Trophoblast cell (in vitro differentiated cells and primary cell): Measurements from ENCODE around the gene RDH5.

ENCODE experiments used
- DNase-seq, 2 donors: peaks; one replicate each; pipeline ENCODE4 v3.0.0-alpha.2; 2016
- H2AFZ ChIP-seq: 2 replicates; pipeline ENCODE4 v1.6.1; 2013; ENCODE audit warnings: low read length, moderate library complexity, mild to moderate bottlenecking; ENCODE audit not compliant: insufficient read depth, poor library complexity
- H2AK5ac ChIP-seq: 2 replicates; pipeline ENCODE4 v1.6.1; 2013; ENCODE audit warnings: mild to moderate bottlenecking, low read length
- H2BK120ac ChIP-seq: 2 replicates; pipeline ENCODE4 v1.6.1; 2013; ENCODE audit warnings: low read length, mild to moderate bottlenecking, moderate library complexity; ENCODE audit not compliant: insufficient read depth, poor library complexity
- H2BK12ac ChIP-seq: 2 replicates; pipeline ENCODE4 v1.6.1; 2013; ENCODE audit warnings: mild to moderate bottlenecking, low read length, moderate library complexity
- H2BK5ac ChIP-seq: 2 replicates; pipeline ENCODE4 v1.6.1; 2013; ENCODE audit warnings: low read length, low read depth, moderate library complexity, mild to moderate bottlenecking; ENCODE audit not compliant: poor library complexity
- H3K14ac ChIP-seq: 2 replicates; pipeline ENCODE4 v1.6.1; 2013; ENCODE audit warnings: mild to moderate bottlenecking, low read length
- H3K18ac ChIP-seq: 2 replicates; pipeline ENCODE4 v1.6.1; 2013; ENCODE audit warnings: mild to moderate bottlenecking, low read length
- H3K23ac ChIP-seq: 2 replicates; pipeline ENCODE4 v1.6.1; 2013; ENCODE audit warnings: low read length
- H3K27ac ChIP-seq: 2 replicates; pipeline ENCODE4 v1.5.1; 2013; ENCODE audit warnings: low read depth, mild to moderate bottlenecking, inconsistent platforms, low read length, moderate library complexity
- H3K27me3 ChIP-seq: 2 replicates; pipeline ENCODE4 v1.6.1; 2013; ENCODE audit warnings: inconsistent platforms, mild to moderate bottlenecking, low read length, moderate library complexity; ENCODE audit not compliant: insufficient read depth
- H3K36me3 ChIP-seq, 2 experiments: 1 replicate in 1 of 2; 2 replicates in 1 of 2; pipeline ENCODE4 v1.6.1; 2013; ENCODE audit warnings: low read length in 2 of 2, mild to moderate bottlenecking in 2 of 2, moderate library complexity in 1 of 2; ENCODE audit not compliant: insufficient read depth in 2 of 2, control insufficient read depth in 1 of 2
- H3K4ac ChIP-seq: 2 replicates; pipeline ENCODE4 v1.6.1; 2013; ENCODE audit warnings: low read depth, mild to moderate bottlenecking, low read length, moderate library complexity
- H3K4me1 ChIP-seq, 2 experiments: 1 replicate in 1 of 2; 2 replicates in 1 of 2; pipeline ENCODE4 v1.6.1; 2013; ENCODE audit warnings: low read length in 2 of 2, mild to moderate bottlenecking in 2 of 2, moderate library complexity in 1 of 2; ENCODE audit not compliant: insufficient read depth in 2 of 2, control insufficient read depth in 1 of 2
- H3K4me2 ChIP-seq: 2 replicates; pipeline ENCODE4 v1.6.1; 2013; ENCODE audit warnings: inconsistent platforms, mild to moderate bottlenecking, low read length, moderate library complexity
- H3K4me3 ChIP-seq: 2 replicates; pipeline ENCODE4 v1.5.1; 2013; ENCODE audit warnings: mild to moderate bottlenecking, low read depth, low read length, inconsistent platforms
- H3K79me1 ChIP-seq: one replicate; pipeline ENCODE4 v1.6.1; 2013; ENCODE audit warnings: low read length
- H3K79me2 ChIP-seq: 2 replicates; pipeline ENCODE4 v1.6.1; 2013; ENCODE audit warnings: low read length, mild to moderate bottlenecking; ENCODE audit not compliant: control insufficient read depth, insufficient read depth, poor library complexity
- H3K9ac ChIP-seq: 2 replicates; pipeline ENCODE4 v1.6.1; 2013; ENCODE audit warnings: mild to moderate bottlenecking, low read length
- H3K9me3 ChIP-seq: 2 replicates; pipeline ENCODE4 v1.6.1; 2013; ENCODE audit warnings: low read depth, mild to moderate bottlenecking, control low read depth, inconsistent platforms, low read length; ENCODE audit not compliant: insufficient read depth
- H4K12ac ChIP-seq: 2 replicates; pipeline ENCODE4 v1.6.1; 2013; ENCODE audit warnings: low read depth, mild to moderate bottlenecking, low read length, moderate library complexity
- H4K8ac ChIP-seq: 2 replicates; pipeline ENCODE4 v1.6.1; 2013; ENCODE audit warnings: low read depth, mild to moderate bottlenecking, low read length, moderate library complexity
- H4K91ac ChIP-seq: one replicate; pipeline ENCODE4 v1.6.1; 2013; ENCODE audit warnings: low read depth, mild to moderate bottlenecking, low read length, moderate library complexity
- WGBS: extraction: QIAGEN DNeasy Blood & Tissue Kit; methylation state at CpG from one replicate; pipeline ENCODE4 v1.1.7; 2013; ENCODE audit warnings: missing lambda C conversion rate; ENCODE audit not compliant: insufficient read length, insufficient coverage; ENCODE audit errors: extremely low coverage; 5-methylcytosine and 5-hydroxymethylcytosine counted together

Gene RDH5

DNA sequence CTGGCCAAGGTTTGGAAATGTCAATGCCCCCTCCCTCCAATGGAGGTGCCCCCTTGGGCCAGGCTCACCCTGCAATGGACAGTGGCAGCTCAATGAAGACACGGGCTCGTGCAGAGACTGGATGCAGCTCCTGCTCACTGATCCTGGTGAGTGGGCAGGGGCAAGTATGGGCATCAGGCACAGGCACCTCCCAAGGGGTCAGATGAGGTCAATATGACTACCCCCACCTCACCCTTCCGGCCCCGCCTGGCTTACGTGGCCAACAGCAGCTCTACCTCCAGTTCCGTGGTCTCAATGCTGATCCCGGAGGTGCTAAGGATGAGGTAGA is 26.0 kb upstream of the RDH5 start:
- no peak overlapping the region for H3K4me3 ChIP-seq
- H3K18ac ChIP-seq, result no peak overlapping the region
- no peak overlapping the region for H3K27ac ChIP-seq
- H3K4me2 ChIP-seq, result no peak overlapping the region
- no peaks in the 10 kb centered on the region for H3K79me1 ChIP-seq
- H4K12ac ChIP-seq, result no peak overlapping the region
- no peaks in the 10 kb centered on the region for H3K4me1 ChIP-seq
- H3K79me2 ChIP-seq, result no peaks in the 10 kb centered on the region
- H2AFZ ChIP-seq, result no peak overlapping the region
- no CpG with 5 or more reads among the region's 7 CpGs for WGBS
- H3K9me3 ChIP-seq, result peaks cover 8% of the 10 kb centered on the region
- no peak overlapping the region for H3K9ac ChIP-seq
- no peaks in the 10 kb centered on the region for H3K27me3 ChIP-seq
- no peaks in the 10 kb centered on the region for H3K36me3 ChIP-seq
- no peak overlapping the region for H2BK120ac ChIP-seq
- H2BK5ac ChIP-seq, result no peak overlapping the region
- H2BK12ac ChIP-seq, result no peak overlapping the region
- DNase-seq, result no peak
- no peak overlapping the region for H4K8ac ChIP-seq
- no peak overlapping the region for H3K23ac ChIP-seq
- H3K4ac ChIP-seq, result no peak overlapping the region
- H4K91ac ChIP-seq, result no peak overlapping the region
- H2AK5ac ChIP-seq, result no peak overlapping the region
- no peak overlapping the region for H3K14ac ChIP-seq

DNA sequence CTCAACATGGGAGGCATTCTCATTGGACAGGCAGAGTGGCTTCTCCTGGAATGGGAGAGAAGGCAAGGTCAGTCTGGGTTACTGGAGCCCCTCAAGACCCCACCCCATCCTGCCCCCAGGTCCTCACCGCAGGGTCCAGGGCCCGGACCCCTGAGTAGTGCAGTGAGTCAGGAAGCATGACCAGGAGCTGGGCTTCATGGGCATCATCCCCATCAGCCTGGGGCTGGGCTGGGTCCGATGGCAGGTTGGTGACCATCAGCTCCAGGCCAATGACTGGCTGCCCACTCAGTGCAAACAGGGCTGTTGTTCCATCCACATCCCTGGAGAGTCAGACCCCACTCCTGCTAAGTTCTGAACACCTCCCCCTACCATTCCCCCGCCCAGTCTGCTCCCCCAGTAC is 25.5 kb upstream of the RDH5 start:
- Histone ChIP-seq H2AFZ (no peak overlapping the region), H3K4me1 (no peaks in the 10 kb centered on the region), H3K27me3 (no peaks in the 10 kb centered on the region), H2BK12ac (no peak overlapping the region), H3K36me3 (no peaks in the 10 kb centered on the region), H3K4me2 (no peak overlapping the region), H3K4me3 (no peak overlapping the region), H2BK5ac (no peak overlapping the region), H3K18ac (no peak overlapping the region), H2AK5ac (no peak overlapping the region), H3K14ac (no peak overlapping the region), H3K23ac (no peak overlapping the region), H3K79me2 (no peaks in the 10 kb centered on the region), H4K8ac (no peak overlapping the region), H3K9me3 (peaks cover 8% of the 10 kb centered on the region), H4K91ac (no peak overlapping the region), H4K12ac (no peak overlapping the region), H3K79me1 (no peaks in the 10 kb centered on the region), H3K27ac (no peak overlapping the region), H3K4ac (no peak overlapping the region), H2BK120ac (no peak overlapping the region), H3K9ac (no peak overlapping the region)
- no peak for DNase-seq
- WGBS, result no CpG with 5 or more reads among the region's 4 CpGs

DNA sequence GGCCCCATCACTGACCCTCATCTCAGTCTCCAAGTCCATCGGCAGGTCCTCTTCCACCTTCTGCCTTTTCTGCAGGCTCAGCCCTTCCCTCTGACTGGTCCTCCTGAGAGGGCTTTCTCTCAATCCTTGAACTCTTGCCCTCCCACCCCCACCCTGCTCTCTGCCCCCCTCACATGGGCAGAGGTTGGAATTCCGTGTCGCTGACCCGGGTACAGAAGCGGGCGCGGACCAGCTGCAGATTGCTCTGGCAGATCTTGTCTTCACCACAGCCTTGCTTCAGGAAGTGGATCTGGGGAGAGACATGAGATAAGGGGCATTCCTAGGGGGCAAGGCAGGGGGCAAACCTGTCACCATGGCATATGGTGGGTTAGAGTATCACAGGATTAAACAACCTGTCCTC is 24.8 kb upstream of the RDH5 start:
- WGBS, result no CpG with 5 or more reads among the region's 7 CpGs
- H3K4me2 ChIP-seq, result no peak overlapping the region
- H2BK5ac ChIP-seq, result no peak overlapping the region
- no peak overlapping the region for H3K4me3 ChIP-seq
- no peaks in the 10 kb centered on the region for H3K4me1 ChIP-seq
- no peaks in the 10 kb centered on the region for H3K36me3 ChIP-seq
- H3K9ac ChIP-seq, result no peak overlapping the region
- H2AK5ac ChIP-seq, result no peak overlapping the region
- no peaks in the 10 kb centered on the region for H3K79me2 ChIP-seq
- no peak overlapping the region for H3K14ac ChIP-seq
- peaks cover 8% of the 10 kb centered on the region for H3K9me3 ChIP-seq
- H3K18ac ChIP-seq, result no peak overlapping the region
- no peak overlapping the region for H2BK120ac ChIP-seq
- no peak overlapping the region for H4K91ac ChIP-seq
- H3K79me1 ChIP-seq, result no peaks in the 10 kb centered on the region
- no peak overlapping the region for H3K4ac ChIP-seq
- no peak for DNase-seq
- no peaks in the 10 kb centered on the region for H3K27me3 ChIP-seq
- H4K12ac ChIP-seq, result no peak overlapping the region
- H4K8ac ChIP-seq, result no peak overlapping the region
- no peak overlapping the region for H2AFZ ChIP-seq
- no peak overlapping the region for H2BK12ac ChIP-seq
- no peak overlapping the region for H3K23ac ChIP-seq
- H3K27ac ChIP-seq, result no peak overlapping the region

DNA sequence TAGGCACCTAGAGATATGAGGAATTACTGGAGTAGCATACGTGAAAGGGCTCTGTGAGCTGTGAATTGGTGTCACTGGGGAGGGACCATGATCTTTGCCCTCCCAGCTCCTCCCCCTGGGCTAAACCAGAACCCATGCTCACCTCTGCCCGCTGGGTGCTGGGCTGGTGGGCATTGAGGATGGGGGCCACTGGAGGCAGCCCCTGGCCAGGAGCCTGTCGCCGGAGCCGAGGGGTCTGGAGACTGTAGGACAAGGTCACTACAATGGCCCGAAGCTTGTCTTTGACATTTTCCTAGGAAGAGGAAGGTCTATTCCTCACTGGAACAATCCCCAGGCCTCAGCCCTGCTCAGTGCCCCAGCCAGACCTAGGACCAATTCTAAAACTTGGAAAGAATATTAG is 24.1 kb upstream of the RDH5 start:
- no peak overlapping the region for H3K4me2 ChIP-seq
- H2AK5ac ChIP-seq, result no peak overlapping the region
- H2BK5ac ChIP-seq, result no peak overlapping the region
- no peak overlapping the region for H2BK12ac ChIP-seq
- no peak overlapping the region for H2BK120ac ChIP-seq
- no peak overlapping the region for H3K14ac ChIP-seq
- H3K4me3 ChIP-seq, result no peak overlapping the region
- no peak overlapping the region for H3K23ac ChIP-seq
- no peaks in the 10 kb centered on the region for H3K27me3 ChIP-seq
- H3K36me3 ChIP-seq, result no peaks in the 10 kb centered on the region
- no peak overlapping the region for H3K9ac ChIP-seq
- H3K4me1 ChIP-seq, result no peaks in the 10 kb centered on the region
- no peak overlapping the region for H4K8ac ChIP-seq
- no peak overlapping the region for H3K4ac ChIP-seq
- no peaks in the 10 kb centered on the region for H3K79me2 ChIP-seq
- H4K91ac ChIP-seq, result no peak overlapping the region
- no peaks in the 10 kb centered on the region for H3K79me1 ChIP-seq
- H3K27ac ChIP-seq, result no peak overlapping the region
- H2AFZ ChIP-seq, result no peak overlapping the region
- H4K12ac ChIP-seq, result no peak overlapping the region
- no CpG with 5 or more reads among the region's 6 CpGs for WGBS
- H3K9me3 ChIP-seq, result peaks cover 9% of the 10 kb centered on the region
- DNase-seq, result no peak
- H3K18ac ChIP-seq, result no peak overlapping the region
